Activated naive CD4-positive, alpha-beta T cell treated with anti-CD3 and anti-CD28 coated beads, Interleukin-2, amount 10 ng/mL, durations not matched to agents 7 days and 5 days (primary cell): ENCODE measurements around the gene ZNF829.
A peak's percentile ranks its signal among the peaks of the same experiment; 100 is the strongest.

Experiments used
- CTCF ChIA-PET: fragments of 350-600 bp; sonication (Branson Sonifier 250); formaldehyde crosslinking; loops from one replicate; lab custom pipeline; 2021; ENCODE audit warnings: antibody characterized with exemption; lab: Charles Lee
- DNase-seq: peaks from one replicate; pipeline ENCODE4 v3.0.0-alpha.2; 2020
- H3K27ac Mint-ChIP-seq: one replicate; pipeline ENCODE4 v1.8.0; 2021; ENCODE audit warnings: mild to moderate bottlenecking, moderate library complexity, mixed read lengths
- H3K27me3 Mint-ChIP-seq: one replicate; pipeline ENCODE4 v1.8.0; 2021; ENCODE audit warnings: mild to moderate bottlenecking, mixed read lengths
- H3K36me3 Mint-ChIP-seq: one replicate; pipeline ENCODE4 v1.8.0; 2021; ENCODE audit warnings: mixed read lengths
- H3K4me1 Mint-ChIP-seq: one replicate; pipeline ENCODE4 v1.8.0; 2021; ENCODE audit warnings: mixed read lengths
- H3K4me3 Mint-ChIP-seq: one replicate; pipeline ENCODE4 v1.8.0; 2021; ENCODE audit warnings: mild to moderate bottlenecking, moderate library complexity, mixed read lengths
- H3K9me3 Mint-ChIP-seq: one replicate; pipeline ENCODE4 v1.8.0; 2021; ENCODE audit warnings: mixed read lengths

ZNF829 gene

GRCh38 chr19:36915992-36916830 is at the start of gene ZNF829, which contains the start of gene ZNF568:
TSS of gene ZNF829 (minus strand) at chr19:36916291. CDS start at chr19:36915167, 1,124 bp downstream.
TSS of gene ZNF568 (plus strand) at chr19:36916332. CDS start at chr19:36922771, 6,439 bp downstream.
- H3K27ac Mint-ChIP-seq = peak within 1 kb of the TSS; percentile 95
- H3K9me3 Mint-ChIP-seq = peaks cover 54% of the 10 kb centered on the region
- peaks cover 66% of the 10 kb centered on the region for H3K36me3 Mint-ChIP-seq
- peaks cover 32% of the 10 kb centered on the region for H3K4me1 Mint-ChIP-seq
- DNase-seq = peak; percentile 97
- CTCF ChIA-PET = interaction anchor here (0.8 kb wide), 1 partner anchor 66 kb away, joined by 3 read pairs; the partner anchor contains the start of gene ZNF345
- H3K27me3 Mint-ChIP-seq = no peaks in the 10 kb centered on the region
- H3K4me3 Mint-ChIP-seq = peak within 1 kb of the TSS; percentile 83

- peaks cover 42% of the 10 kb centered on the region for H3K9me3 Mint-ChIP-seq
- H3K4me1 Mint-ChIP-seq = no peaks in the 10 kb centered on the region
- no peaks in the 10 kb centered on the region for H3K36me3 Mint-ChIP-seq
- H3K27me3 Mint-ChIP-seq = no peaks in the 10 kb centered on the region
- H3K4me3 Mint-ChIP-seq = no peak overlapping the region
- H3K27ac Mint-ChIP-seq = no peak overlapping the region
- no peak for DNase-seq
- CTCF ChIA-PET = interaction anchor here (0.8 kb wide), 1 partner anchor 10 kb away, joined by 3 read pairs; no protein-coding TSS in a partner anchor
Observed at GRCh38 chr19:36963280-36963679, 47.2 kb upstream of the ZNF829 start.

- Mint-ChIP-seq H3K9me3 (peaks cover 42% of the 10 kb centered on the region), H3K27me3 (no peaks in the 10 kb centered on the region), H3K27ac (no peak overlapping the region), H3K4me1 (no peaks in the 10 kb centered on the region), H3K4me3 (no peak overlapping the region), H3K36me3 (no peaks in the 10 kb centered on the region)
- CTCF ChIA-PET = no interaction called here
- no peak for DNase-seq
Observed at GRCh38 chr19:36962346-36962745, 46.3 kb upstream of the ZNF829 start.

GRCh38 chr19:36950335-36951119 is 34.4 kb upstream of the ZNF829 start:
- Mint-ChIP-seq H3K27me3 (no peaks in the 10 kb centered on the region), H3K4me1 (no peaks in the 10 kb centered on the region), H3K27ac (no peak overlapping the region), H3K4me3 (no peak overlapping the region), H3K9me3 (peaks cover 53% of the 10 kb centered on the region), H3K36me3 (peaks cover 37% of the 10 kb centered on the region)
- CTCF ChIA-PET = no interaction called here
- no peak for DNase-seq

GRCh38 chr19:36939153-36939552 is 23.1 kb upstream of the ZNF829 start:
- Mint-ChIP-seq H3K4me1 (no peaks in the 10 kb centered on the region), H3K27me3 (no peaks in the 10 kb centered on the region), H3K4me3 (no peak overlapping the region), H3K9me3 (peaks cover 36% of the 10 kb centered on the region), H3K27ac (no peak overlapping the region), H3K36me3 (peaks cover 50% of the 10 kb centered on the region)
- CTCF ChIA-PET = no interaction called here
- DNase-seq = no peak

- H3K27me3 Mint-ChIP-seq = no peaks in the 10 kb centered on the region
- peaks cover 32% of the 10 kb centered on the region for H3K9me3 Mint-ChIP-seq
- no peak overlapping the region for H3K27ac Mint-ChIP-seq
- CTCF ChIA-PET = no interaction called here
- DNase-seq = no peak
- H3K36me3 Mint-ChIP-seq = peaks cover 26% of the 10 kb centered on the region
- H3K4me3 Mint-ChIP-seq = no peak overlapping the region
- H3K4me1 Mint-ChIP-seq = no peaks in the 10 kb centered on the region
Observed at GRCh38 chr19:36931684-36932083, 15.6 kb upstream of the ZNF829 start.

GRCh38 chr19:36918090-36918489 is 2.0 kb upstream of the ZNF829 start:
- CTCF ChIA-PET = no interaction called here
- Mint-ChIP-seq H3K36me3 (peaks cover 63% of the 10 kb centered on the region), H3K9me3 (peaks cover 44% of the 10 kb centered on the region), H3K27me3 (no peaks in the 10 kb centered on the region), H3K27ac (no peak overlapping the region), H3K4me1 (peaks cover 32% of the 10 kb centered on the region), H3K4me3 (no peak overlapping the region)
- DNase-seq = no peak

GRCh38 chr19:36916991-36917390 is 900 bp upstream of the ZNF829 start:
- peaks cover 65% of the 10 kb centered on the region for H3K36me3 Mint-ChIP-seq
- CTCF ChIA-PET = no interaction called here

GRCh38 chr19:36898422-36898821 is 17.7 kb downstream of the ZNF829 start:
- Mint-ChIP-seq H3K4me1 (no peaks in the 10 kb centered on the region), H3K27me3 (no peaks in the 10 kb centered on the region), H3K36me3 (peaks cover 78% of the 10 kb centered on the region), H3K4me3 (no peak overlapping the region), H3K27ac (no peak overlapping the region), H3K9me3 (peaks cover 67% of the 10 kb centered on the region)
- DNase-seq = no peak
- CTCF ChIA-PET = no interaction called here

More at GRCh38 chr19:36916991-36917390, 900 bp upstream of the ZNF829 start:
- H3K27me3 Mint-ChIP-seq = no peaks in the 10 kb centered on the region
- no peak for DNase-seq
- H3K9me3 Mint-ChIP-seq = peaks cover 48% of the 10 kb centered on the region
- peak overlapping the region; percentile 83 for H3K4me3 Mint-ChIP-seq
- peaks cover 32% of the 10 kb centered on the region for H3K4me1 Mint-ChIP-seq
- peak overlapping the region; percentile 95 for H3K27ac Mint-ChIP-seq

- Mint-ChIP-seq H3K27ac (no peak overlapping the region), H3K9me3 (peaks cover 78% of the 10 kb centered on the region), H3K4me1 (no peaks in the 10 kb centered on the region), H3K36me3 (peaks cover 82% of the 10 kb centered on the region), H3K27me3 (no peaks in the 10 kb centered on the region), H3K4me3 (no peak overlapping the region)
- CTCF ChIA-PET = no interaction called here
- DNase-seq = no peak
Observed at GRCh38 chr19:36894849-36895383, 21.2 kb downstream of the ZNF829 start.

GRCh38 chr19:36891768-36892357 is 24.2 kb downstream of the ZNF829 start:
- peaks cover 77% of the 10 kb centered on the region for H3K9me3 Mint-ChIP-seq
- CTCF ChIA-PET = interaction anchor here (0.7 kb wide), 1 partner anchor 91 kb away, joined by 3 read pairs; no protein-coding TSS in a partner anchor
- DNase-seq = no peak
- no peaks in the 10 kb centered on the region for H3K27me3 Mint-ChIP-seq
- H3K36me3 Mint-ChIP-seq = peaks cover 71% of the 10 kb centered on the region
- H3K4me3 Mint-ChIP-seq = no peak overlapping the region
- H3K27ac Mint-ChIP-seq = no peak overlapping the region
- H3K4me1 Mint-ChIP-seq = no peaks in the 10 kb centered on the region

- Mint-ChIP-seq H3K9me3 (peaks cover 57% of the 10 kb centered on the region), H3K4me3 (no peak overlapping the region), H3K27me3 (no peaks in the 10 kb centered on the region), H3K36me3 (peaks cover 47% of the 10 kb centered on the region), H3K4me1 (no peaks in the 10 kb centered on the region), H3K27ac (no peak overlapping the region)
- CTCF ChIA-PET = no interaction called here
- no peak for DNase-seq
Observed at GRCh38 chr19:36876993-36877938, 38.8 kb downstream of the ZNF829 start.

- Mint-ChIP-seq H3K27me3 (no peaks in the 10 kb centered on the region), H3K9me3 (peaks cover 27% of the 10 kb centered on the region), H3K36me3 (peaks cover 48% of the 10 kb centered on the region), H3K4me3 (no peak overlapping the region), H3K4me1 (peaks cover 4% of the 10 kb centered on the region), H3K27ac (no peak overlapping the region)
- CTCF ChIA-PET = no interaction called here
- no peak for DNase-seq
Observed at GRCh38 chr19:36851898-36852297, 64.2 kb downstream of the ZNF829 start.
